BJ (cell line): ENCODE measurements around the gene IPO5. TPM values are rescaled to one million over a fixed set of nuclear protein-coding genes. Genes with fewer than 3 reads are reported as not detected.

Experiments used
- CTCF ChIA-PET: fragments of 350-600 bp; formaldehyde crosslinking; extraction: SDS; loops from one replicate; lab custom pipeline; 2021; ENCODE audit warnings: antibody characterized with exemption, inconsistent platforms; lab: Yijun Ruan, JAX
- POLR2A ChIA-PET: fragments of 300-600 bp; sonication (Branson Sonifier 250); formaldehyde crosslinking; extraction: SDS; loops from one replicate; lab custom pipeline; 2021; ENCODE audit warnings: antibody characterized with exemption; lab: Charles Lee
- DNase-seq: peaks from one replicate; pipeline ENCODE4 v3.0.0-alpha.2; 2011; ENCODE audit warnings: low read depth
- H3K27me3 ChIP-seq: 2 replicates; pipeline ENCODE4 v1.6.0; 2011; ENCODE audit warnings: low read length; ENCODE audit not compliant: control insufficient read depth, insufficient read depth
- H3K36me3 ChIP-seq: 2 replicates; pipeline ENCODE4 v1.5.1; 2011; ENCODE audit warnings: low read length; ENCODE audit not compliant: control insufficient read depth, insufficient read depth
- H3K4me3 ChIP-seq: 2 replicates; pipeline ENCODE4 v1.5.1; 2011; ENCODE audit warnings: low read depth, mild to moderate bottlenecking, control low read depth, low read length
- polyA plus RNA-seq: library from polyadenylated mRNA; depleted of rRNA; stranded (reverse); fragments of >200 nt; gene quantifications from 2 replicates; pipeline ENCODE4 v1.2.3, GENCODE V29; 2011
- TF ChIP-seq, protein P1 (sequence below): IDR thresholded peaks from 2 replicates; pipeline ENCODE4 v1.5.1; 2011; ENCODE audit warnings: low read depth, mild to moderate bottlenecking, control low read depth, inconsistent platforms, low read length, moderate library complexity; ENCODE audit not compliant: insufficient read depth

Gene IPO5
- polyA plus RNA-seq, 1 experiment: 137 TPM

DNA sequence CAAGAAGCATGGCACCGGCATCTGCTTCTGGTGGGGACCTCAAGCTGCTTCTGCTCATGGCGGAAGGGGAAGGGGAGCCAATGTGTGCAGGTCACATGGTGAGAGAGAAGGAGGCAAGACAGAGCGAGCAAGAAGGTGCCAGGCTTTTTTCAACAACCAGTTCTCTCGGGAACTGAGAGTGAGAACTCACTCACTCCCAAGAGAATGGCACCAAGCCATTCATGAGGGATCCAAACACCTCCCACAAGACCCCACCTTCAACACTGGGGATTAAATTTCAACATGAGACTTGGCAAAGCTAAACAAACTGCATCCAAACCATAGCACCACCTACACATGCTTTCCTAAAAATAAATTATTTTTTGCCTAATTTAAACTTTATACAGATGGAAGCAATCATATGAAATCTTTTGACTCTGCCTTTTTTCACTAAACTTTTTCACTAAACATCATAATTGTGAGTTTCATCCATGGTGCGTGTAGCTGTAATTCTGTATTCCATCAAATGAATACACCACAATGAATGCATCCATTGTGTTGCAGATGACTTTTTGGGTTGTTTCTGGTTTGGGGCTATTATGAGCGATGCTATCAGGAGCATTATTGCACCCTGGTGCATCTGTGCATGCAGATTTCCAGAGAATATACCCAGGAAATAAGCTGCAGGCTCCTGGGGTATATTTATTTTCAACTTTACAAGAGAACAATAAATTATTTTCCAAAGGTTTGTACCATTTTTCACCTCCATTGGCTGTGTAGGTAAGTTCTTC lies 14.6 kb upstream of the IPO5 start:
- ChIA-PET POLR2A (no interaction called here), CTCF (interaction anchor here (1.0 kb wide), 1 partner anchor 83 kb away, joined by 3 read pairs; no protein-coding TSS in a partner anchor)
- Histone ChIP-seq H3K27me3 (no peaks in the 10 kb centered on the region), H3K4me3 (no peak overlapping the region), H3K36me3 (no peaks in the 10 kb centered on the region)
- TF ChIP-seq, protein P1, sequence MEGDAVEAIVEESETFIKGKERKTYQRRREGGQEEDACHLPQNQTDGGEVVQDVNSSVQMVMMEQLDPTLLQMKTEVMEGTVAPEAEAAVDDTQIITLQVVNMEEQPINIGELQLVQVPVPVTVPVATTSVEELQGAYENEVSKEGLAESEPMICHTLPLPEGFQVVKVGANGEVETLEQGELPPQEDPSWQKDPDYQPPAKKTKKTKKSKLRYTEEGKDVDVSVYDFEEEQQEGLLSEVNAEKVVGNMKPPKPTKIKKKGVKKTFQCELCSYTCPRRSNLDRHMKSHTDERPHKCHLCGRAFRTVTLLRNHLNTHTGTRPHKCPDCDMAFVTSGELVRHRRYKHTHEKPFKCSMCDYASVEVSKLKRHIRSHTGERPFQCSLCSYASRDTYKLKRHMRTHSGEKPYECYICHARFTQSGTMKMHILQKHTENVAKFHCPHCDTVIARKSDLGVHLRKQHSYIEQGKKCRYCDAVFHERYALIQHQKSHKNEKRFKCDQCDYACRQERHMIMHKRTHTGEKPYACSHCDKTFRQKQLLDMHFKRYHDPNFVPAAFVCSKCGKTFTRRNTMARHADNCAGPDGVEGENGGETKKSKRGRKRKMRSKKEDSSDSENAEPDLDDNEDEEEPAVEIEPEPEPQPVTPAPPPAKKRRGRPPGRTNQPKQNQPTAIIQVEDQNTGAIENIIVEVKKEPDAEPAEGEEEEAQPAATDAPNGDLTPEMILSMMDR: no peak
- DNase-seq: no peak

DNA sequence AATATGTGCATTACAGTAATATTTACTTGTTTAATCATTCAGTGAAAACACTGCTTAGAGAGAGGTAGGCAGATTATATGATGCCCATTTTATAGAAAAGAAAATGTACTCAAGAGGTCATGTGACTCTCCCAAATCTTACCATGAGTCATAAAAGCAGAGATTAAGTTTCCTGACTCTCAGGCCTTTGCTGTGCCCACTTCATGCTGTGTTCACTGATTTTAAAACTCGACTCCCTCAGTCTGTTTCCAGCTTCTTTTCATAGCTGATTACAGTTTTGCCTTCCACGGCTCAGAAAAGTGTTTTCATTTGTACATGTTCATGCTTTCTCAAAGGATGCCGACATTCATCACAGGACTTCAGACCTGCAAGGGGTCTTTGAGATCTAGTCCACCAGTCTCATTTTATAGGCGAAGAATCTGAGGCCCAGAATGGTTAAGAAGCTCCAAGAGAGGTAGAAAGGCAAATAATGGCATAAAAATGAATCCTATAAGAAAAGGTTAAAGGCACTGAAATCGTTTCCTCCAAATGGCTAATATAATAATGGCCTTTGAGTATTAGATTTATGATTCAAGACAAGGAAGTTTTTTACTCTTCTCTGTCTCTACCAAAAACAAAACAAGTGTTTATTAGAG lies 9.0 kb upstream of the IPO5 start:
- ChIA-PET POLR2A (no interaction called here), CTCF (no interaction called here)
- H3K36me3 ChIP-seq: no peaks in the 10 kb centered on the region
- no peaks in the 10 kb centered on the region for H3K27me3 ChIP-seq
- TF ChIP-seq, protein P1: no peak
- DNase-seq: no peak
- no peak overlapping the region for H3K4me3 ChIP-seq

DNA sequence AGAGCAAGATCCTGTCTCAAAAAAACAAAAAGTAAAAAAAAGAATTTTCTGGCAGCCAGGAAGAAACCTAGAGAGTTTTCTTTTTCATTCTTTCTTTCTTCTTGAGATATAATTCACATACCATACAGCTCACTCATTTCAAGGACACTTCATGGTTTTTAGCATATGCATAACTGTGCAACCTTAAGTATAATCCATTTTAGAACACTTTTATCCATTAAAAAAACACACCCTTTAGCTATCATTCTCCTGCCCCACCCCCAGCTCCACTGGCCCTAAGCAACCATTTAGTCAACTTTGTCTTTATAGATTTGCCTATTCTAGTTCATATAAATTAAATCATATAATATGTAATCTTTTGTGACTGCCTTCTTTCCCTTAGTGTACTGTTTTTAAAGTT lies 8.1 kb upstream of the IPO5 start:
- H3K4me3 ChIP-seq: no peak overlapping the region
- TF ChIP-seq, protein P1: no peak
- no peaks in the 10 kb centered on the region for H3K36me3 ChIP-seq
- DNase-seq: no peak
- H3K27me3 ChIP-seq: no peaks in the 10 kb centered on the region
- POLR2A ChIA-PET: no interaction called here
- CTCF ChIA-PET: interaction anchor here (1.0 to 2.4 kb wide), 2 partner anchors 87 to 89 kb away, joined by 3 to 6 read pairs; no protein-coding TSS in a partner anchor

DNA sequence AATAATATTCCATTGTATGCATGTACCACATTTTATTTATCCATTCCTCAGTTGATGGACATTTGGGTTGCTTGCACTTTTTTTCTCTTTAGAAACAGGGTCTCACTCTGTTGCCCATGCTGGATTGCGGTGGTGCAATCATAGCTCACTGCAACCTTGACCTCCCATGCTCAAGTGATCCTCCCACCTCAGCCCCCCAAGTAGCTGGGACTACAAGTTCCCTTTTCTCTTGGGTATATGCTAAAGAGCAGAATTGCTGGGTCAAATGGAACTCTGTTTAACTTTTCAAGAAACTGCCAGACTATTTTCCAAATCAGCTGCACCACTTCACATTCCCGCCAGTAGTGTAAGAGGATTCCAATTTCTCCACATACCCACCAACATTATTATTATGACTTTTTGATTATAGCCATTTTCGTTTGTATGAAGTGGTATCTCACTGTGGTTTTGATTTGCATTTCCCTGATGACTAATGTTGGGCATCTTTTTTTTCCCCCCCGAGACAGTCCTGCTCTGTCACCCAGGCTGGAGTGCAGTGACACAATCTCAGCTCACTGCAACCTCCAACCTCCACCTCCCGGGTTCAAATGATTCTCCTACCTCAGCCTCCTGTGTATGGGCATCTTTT lies 7.6 kb upstream of the IPO5 start:
- no peaks in the 10 kb centered on the region for H3K36me3 ChIP-seq
- no peak overlapping the region for H3K4me3 ChIP-seq
- CTCF ChIA-PET: interaction anchor here (1.0 to 2.4 kb wide), 2 partner anchors 88 to 90 kb away, joined by 3 to 6 read pairs; no protein-coding TSS in a partner anchor
- POLR2A ChIA-PET: no interaction called here
- TF ChIP-seq, protein P1: no peak
- H3K27me3 ChIP-seq: no peaks in the 10 kb centered on the region
- no peak for DNase-seq
